Astrocyte (in vitro differentiated cells and primary cell): ENCODE results near the gene ATG14.

Source experiments
- EZH2 ChIP-seq: IDR thresholded peaks from 2 replicates; pipeline ENCODE4 v1.6.1; 2012; ENCODE audit warnings: mild to moderate bottlenecking, low read length, inconsistent platforms; ENCODE audit not compliant: insufficient read depth
- TF ChIP-seq, protein P1 (sequence below): IDR thresholded peaks from 2 replicates; pipeline ENCODE4 v1.5.1; 2011; ENCODE audit warnings: low read depth, mild to moderate bottlenecking, inconsistent platforms, low read length, moderate library complexity; ENCODE audit not compliant: insufficient read depth

- TF ChIP-seq EZH2, result no peak
- TF ChIP-seq, protein P1, sequence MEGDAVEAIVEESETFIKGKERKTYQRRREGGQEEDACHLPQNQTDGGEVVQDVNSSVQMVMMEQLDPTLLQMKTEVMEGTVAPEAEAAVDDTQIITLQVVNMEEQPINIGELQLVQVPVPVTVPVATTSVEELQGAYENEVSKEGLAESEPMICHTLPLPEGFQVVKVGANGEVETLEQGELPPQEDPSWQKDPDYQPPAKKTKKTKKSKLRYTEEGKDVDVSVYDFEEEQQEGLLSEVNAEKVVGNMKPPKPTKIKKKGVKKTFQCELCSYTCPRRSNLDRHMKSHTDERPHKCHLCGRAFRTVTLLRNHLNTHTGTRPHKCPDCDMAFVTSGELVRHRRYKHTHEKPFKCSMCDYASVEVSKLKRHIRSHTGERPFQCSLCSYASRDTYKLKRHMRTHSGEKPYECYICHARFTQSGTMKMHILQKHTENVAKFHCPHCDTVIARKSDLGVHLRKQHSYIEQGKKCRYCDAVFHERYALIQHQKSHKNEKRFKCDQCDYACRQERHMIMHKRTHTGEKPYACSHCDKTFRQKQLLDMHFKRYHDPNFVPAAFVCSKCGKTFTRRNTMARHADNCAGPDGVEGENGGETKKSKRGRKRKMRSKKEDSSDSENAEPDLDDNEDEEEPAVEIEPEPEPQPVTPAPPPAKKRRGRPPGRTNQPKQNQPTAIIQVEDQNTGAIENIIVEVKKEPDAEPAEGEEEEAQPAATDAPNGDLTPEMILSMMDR, result no peak
Observed at GRCh38 chr14:55450124-55450523, 38.5 kb upstream of the ATG14 start.
